GM12891 (cell line): Measurements from ENCODE around the gene PDS5B.
"Not testable (repeated sequence)": the region's sequence is repeated elsewhere in the genome, so short reads cannot be mapped to it uniquely, and the experiment has no call there.

Experiments used
- DNase-seq: peaks from one replicate; pipeline ENCODE4 v3.0.0; 2011; ENCODE audit warnings: low spot score; ENCODE audit not compliant: insufficient read length
- FAIRE-seq: peaks from 2 replicates; lab custom pipeline; 2011; peaks lifted over from hg19 to GRCh38; lab: Jason Lieb, UNC
- PAX5 ChIP-seq: IDR thresholded peaks from 2 replicates; pipeline ENCODE4 v1.6.1; 2011; ENCODE audit warnings: low read length, moderate library complexity, mild to moderate bottlenecking; ENCODE audit not compliant: insufficient read depth, severe bottlenecking
- POLR2A ChIP-seq: IDR thresholded peaks from 2 replicates; pipeline ENCODE4 v1.6.1; 2011; ENCODE audit warnings: low read depth, low read length, control low read depth
- POLR2AphosphoS5 ChIP-seq: IDR thresholded peaks from 2 replicates; pipeline ENCODE4 v1.6.1; 2011; ENCODE audit warnings: low read depth, low read length, control low read depth
- POU2F2 ChIP-seq: IDR thresholded peaks from 2 replicates; pipeline ENCODE4 v1.6.1; 2011; ENCODE audit warnings: low read depth, mild to moderate bottlenecking, control low read depth, low read length, moderate library complexity
- SPI1 ChIP-seq: IDR thresholded peaks from 2 replicates; pipeline ENCODE4 v1.6.1; 2011; ENCODE audit warnings: low read depth, low read length, control low read depth
- TAF1 ChIP-seq: IDR thresholded peaks from 2 replicates; pipeline ENCODE4 v1.6.1; 2011; ENCODE audit warnings: low read depth, low read length, control low read depth

PDS5B gene

DNA sequence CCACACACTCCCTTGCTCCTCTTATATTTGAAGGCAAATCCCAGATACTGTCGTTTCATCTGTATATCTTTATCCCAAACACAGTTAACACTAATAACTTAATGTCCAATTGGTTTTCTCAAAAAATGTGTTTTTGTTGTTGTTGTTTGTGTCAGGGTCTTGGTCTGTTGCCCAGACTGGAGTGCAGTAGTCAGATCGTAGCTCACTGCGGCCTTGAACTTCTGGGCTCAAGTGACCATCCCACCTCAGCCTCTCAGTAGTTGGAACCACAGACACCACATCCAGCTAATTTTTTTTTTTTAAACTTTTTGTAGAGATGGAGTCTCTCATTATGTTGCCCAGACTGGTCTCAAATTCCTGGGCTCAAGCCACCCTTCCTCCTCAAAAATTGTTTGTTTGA lies 137.7 kb downstream of the PDS5B start:
- FAIRE-seq (no peak), DNase-seq (no peak)
- no peak for TF ChIP-seq POLR2AphosphoS5
- TF ChIP-seq PAX5 = no peak
- TF ChIP-seq TAF1 = no peak
- no peak for TF ChIP-seq SPI1
- TF ChIP-seq POLR2A = no peak
- no peak for TF ChIP-seq POU2F2

DNA sequence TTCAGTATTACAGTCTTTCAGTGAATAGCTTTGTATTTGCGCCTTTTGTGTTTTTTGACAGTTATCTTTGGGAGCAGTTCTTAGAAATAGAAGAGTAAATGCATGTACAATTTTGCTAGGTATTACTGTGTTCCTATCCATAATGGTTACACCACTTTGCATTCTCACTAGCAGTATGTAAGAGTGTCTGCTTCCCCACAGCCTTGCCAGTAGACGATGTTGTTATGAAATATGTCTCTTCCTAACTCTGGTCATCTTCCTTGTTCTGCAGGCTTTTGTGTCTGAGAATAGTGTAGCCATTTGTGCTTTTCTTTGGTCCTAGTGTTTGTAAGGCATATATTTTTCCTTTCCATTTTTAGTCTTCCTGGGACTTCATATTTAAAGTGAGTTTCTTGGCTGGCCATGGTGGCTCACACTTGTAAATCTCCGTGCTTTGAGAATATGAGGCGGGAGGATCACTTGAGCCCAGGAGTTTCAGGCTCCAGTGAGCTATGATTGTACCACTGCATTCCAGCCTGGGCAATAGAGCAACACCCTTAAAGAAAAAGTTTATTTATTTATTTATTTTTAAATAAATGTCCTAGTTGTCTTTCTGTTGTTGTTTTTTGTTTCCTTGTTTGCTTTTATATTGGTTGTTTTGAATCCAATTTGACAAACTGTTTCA lies 140.3 kb downstream of the PDS5B start:
- no peak for DNase-seq

DNA sequence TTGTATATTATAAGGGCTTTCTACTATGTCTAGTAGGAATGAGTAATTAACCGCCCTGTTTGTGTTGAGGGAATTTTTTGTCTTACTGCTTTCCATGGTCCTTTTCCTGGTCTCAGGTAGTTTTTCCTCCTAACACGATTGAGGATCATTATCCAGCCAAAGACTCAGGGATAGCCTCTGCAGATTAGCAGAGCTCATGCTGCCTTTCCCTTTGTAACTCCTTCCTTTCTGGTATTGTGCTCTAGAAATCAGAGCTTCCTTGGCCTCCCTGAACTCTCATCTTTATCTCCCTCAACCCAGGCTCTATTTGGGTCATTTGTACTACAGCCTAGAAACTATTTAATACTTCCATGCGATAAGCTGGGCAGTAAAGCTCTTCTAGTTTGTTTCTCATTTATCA lies 142.1 kb downstream of the PDS5B start:
- no peak for FAIRE-seq
- TF ChIP-seq TAF1 = no peak
- no peak for TF ChIP-seq POU2F2
- TF ChIP-seq POLR2A = no peak
- no peak for TF ChIP-seq PAX5
- no peak for TF ChIP-seq POLR2AphosphoS5
- TF ChIP-seq SPI1 = no peak
- no peak for DNase-seq

More for the DNA sequence above, 140.3 kb downstream of the PDS5B start:
- FAIRE-seq = no peak
- no peak for TF ChIP-seq PAX5
- TF ChIP-seq POU2F2 = no peak
- no peak for TF ChIP-seq SPI1
- TF ChIP-seq POLR2AphosphoS5 = no peak
- no peak for TF ChIP-seq TAF1
- no peak for TF ChIP-seq POLR2A

DNA sequence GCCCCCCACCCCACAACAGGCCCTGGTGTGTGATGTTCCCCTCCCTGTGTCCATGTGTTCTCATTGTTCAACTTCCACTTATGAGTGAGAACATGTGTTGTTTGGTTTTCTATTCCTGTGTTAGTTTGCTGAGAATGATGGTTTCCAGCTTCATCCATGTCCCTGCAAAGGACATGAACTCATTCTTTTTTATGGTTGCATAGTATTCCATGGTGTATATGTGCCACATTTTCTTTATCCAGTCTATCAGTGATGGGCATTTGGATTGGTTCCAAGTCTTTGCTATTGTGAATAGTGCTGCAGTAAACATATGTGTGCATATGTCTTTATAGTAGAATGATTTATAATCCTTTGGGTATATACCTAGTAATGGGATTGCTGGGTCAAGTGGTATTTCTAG lies 142.8 kb downstream of the PDS5B start:
- DNase-seq, FAIRE-seq: not testable (repeated sequence)

DNA sequence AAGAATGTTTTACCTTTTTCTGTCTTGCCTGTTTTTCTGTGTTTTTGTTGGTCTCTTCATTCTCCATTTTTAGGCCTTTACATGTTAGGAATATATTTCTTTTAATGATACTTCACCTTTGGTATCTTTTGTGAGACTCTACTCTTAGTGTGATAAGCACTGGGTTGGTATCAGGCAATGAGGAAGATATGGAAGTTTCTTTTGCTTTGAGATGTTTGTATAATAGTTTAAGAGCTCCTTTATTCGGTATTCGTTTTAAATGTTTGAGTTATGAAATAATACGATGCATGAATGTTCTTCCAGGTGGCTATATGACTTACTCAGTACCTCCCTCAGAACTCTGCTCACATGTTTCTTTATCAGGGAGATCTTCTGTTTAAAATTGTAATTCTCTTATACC lies 144.8 kb downstream of the PDS5B start:
- TF ChIP-seq POLR2A = no peak
- TF ChIP-seq SPI1 = no peak
- no peak for TF ChIP-seq POU2F2
- no peak for TF ChIP-seq TAF1
- TF ChIP-seq PAX5 = no peak
- TF ChIP-seq POLR2AphosphoS5 = no peak
- FAIRE-seq = no peak

DNA sequence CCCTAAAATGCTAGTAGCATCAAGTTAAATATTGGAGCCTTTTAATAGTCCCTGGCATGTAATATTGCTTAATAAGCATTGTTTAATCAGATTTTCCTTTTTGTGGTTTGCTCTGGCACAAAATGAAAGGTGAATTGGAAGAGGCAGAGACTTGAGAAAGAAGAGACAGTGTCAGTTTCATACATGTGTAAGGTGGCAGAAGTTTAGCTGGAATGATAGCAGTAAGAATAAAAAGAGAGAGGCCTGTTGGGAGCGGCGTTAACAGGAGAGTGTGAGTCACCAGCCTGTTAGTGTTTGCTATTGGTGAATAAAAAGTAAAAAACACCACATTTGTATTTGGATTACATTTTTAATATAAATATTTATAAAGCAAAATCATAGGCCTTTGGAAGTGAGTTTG lies 145.3 kb downstream of the PDS5B start:
- TF ChIP-seq SPI1 = no peak
- FAIRE-seq (no peak), DNase-seq (no peak)

More for the DNA sequence above, 144.8 kb downstream of the PDS5B start:
- no peak for DNase-seq

DNA sequence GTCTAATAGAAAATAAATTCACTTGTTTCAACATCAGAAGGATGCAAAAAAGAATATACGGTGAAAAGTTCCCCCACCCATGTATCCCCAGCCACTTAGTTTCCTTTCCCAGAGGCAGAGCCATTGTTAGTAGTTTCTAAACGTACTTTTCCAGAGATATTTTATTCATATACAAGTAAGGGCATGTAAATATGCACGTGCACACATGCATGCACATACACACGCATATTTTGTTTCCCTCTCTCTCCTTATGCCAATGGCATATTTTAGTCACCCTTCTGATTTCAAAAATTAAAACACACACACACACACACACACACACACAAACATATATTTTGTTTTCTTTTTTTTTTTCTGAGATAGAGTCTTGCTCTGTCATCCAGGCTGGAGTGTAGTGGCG lies 147.4 kb downstream of the PDS5B start:
- DNase-seq (no peak), FAIRE-seq (no peak)
- TF ChIP-seq POLR2A (no peak), POLR2AphosphoS5 (no peak), SPI1 (no peak), TAF1 (no peak), PAX5 (no peak), POU2F2 (no peak)

DNA sequence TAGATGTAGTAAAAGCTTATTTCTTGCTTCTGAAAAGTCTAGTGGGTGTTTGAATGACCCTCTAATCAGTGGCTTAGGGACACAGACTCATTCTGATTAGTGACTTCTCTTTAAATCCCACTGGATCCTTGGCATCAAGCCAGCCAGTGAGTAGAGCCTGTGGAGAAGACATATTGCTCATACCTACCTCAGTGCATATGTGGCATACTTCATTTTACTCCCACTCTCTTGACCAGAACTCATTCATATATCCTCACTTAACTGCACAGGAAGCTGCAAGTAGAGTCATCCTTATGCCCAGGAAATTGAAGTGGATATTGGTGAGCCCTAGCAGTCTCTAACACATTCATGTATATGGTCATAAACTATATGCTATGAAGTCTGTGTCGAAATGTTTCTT lies 148.3 kb downstream of the PDS5B start:
- FAIRE-seq (peak; percentile 60), DNase-seq (no peak)
- TF ChIP-seq SPI1 = no peak
- no peak for TF ChIP-seq TAF1
- TF ChIP-seq POU2F2 = no peak

DNA sequence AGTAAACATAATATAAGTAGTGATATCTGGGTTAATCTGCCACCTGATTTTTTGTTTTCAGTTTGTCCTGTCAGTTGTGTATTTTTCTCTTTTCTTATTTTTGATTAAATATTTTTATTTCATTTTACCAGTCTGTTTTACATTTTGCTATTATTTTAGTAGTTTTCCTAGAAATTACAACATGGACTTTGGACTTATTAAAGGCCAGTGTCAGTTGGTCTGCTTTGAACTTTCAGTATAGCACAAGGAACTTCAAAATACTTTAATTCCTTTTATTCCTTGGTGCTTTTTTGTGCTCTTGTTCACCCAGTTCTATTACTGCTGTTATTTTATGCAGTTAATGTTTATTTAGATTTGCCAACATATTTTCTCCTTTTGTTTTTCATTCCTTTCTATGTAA lies 149.6 kb downstream of the PDS5B start:
- DNase-seq = no peak
- TF ChIP-seq POLR2A (no peak), POLR2AphosphoS5 (no peak), SPI1 (no peak), TAF1 (no peak), POU2F2 (no peak), PAX5 (no peak)
- FAIRE-seq = no peak

DNA sequence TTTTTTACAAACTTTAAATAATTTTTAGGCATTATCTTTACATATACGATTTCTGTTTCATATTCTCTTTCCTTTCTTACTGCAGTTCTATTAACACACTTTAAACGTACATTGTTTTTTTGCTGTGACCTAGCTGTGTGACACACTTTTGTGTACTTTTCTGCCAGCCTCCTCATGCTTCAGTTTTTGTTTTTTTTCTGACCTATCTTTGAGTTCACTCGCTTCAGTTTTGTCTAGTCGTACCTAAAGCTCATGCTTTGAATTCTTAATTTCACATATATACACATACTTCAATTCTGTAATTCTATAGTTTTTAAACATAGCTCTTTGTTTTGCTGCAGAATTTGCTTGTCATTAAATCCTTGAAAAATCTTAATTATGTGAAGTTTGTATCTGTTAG lies 150.4 kb downstream of the PDS5B start:
- TF ChIP-seq PAX5 = no peak
- no peak for TF ChIP-seq TAF1
- no peak for TF ChIP-seq POU2F2
- TF ChIP-seq POLR2A = no peak
- TF ChIP-seq POLR2AphosphoS5 = no peak
- TF ChIP-seq SPI1 = no peak
- FAIRE-seq (no peak), DNase-seq (no peak)

DNA sequence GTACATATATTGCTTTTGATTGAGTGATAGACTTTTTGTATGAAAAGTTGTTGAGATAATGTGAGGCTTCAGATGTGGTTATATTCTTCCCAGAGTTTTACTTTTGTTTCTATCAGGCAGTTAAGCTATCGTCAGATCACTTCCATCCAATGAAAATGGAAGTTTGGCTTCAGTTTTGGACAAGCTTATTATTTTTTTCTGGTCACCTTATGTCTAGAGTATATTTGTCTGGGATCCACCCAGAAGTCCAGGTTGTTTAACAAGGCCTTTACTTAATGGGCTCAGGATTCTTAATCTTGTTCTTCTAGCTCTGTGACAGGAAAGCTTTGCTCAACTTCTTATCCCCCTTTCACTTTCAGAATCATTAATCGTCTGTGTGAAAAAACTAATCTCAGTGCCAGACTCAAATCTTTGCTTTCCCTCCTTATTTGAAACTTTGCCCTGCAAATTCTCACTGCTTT lies 150.9 kb downstream of the PDS5B start:
- peak; percentile 67 for FAIRE-seq
- TF ChIP-seq PAX5 (no peak), TAF1 (no peak), POLR2A (no peak), POLR2AphosphoS5 (no peak), POU2F2 (no peak), SPI1 (no peak)
- no peak for DNase-seq
